GM15510 (cell line): ENCODE data around the gene BFSP2.

ENCODE experiments used
- POLR2A ChIP-seq: IDR thresholded peaks from 3 replicates; pipeline ENCODE4 v1.6.1; 2011; ENCODE audit warnings: borderline replicate concordance; ENCODE audit not compliant: insufficient read length; ENCODE audit errors: extremely low read depth

BFSP2 gene

DNA sequence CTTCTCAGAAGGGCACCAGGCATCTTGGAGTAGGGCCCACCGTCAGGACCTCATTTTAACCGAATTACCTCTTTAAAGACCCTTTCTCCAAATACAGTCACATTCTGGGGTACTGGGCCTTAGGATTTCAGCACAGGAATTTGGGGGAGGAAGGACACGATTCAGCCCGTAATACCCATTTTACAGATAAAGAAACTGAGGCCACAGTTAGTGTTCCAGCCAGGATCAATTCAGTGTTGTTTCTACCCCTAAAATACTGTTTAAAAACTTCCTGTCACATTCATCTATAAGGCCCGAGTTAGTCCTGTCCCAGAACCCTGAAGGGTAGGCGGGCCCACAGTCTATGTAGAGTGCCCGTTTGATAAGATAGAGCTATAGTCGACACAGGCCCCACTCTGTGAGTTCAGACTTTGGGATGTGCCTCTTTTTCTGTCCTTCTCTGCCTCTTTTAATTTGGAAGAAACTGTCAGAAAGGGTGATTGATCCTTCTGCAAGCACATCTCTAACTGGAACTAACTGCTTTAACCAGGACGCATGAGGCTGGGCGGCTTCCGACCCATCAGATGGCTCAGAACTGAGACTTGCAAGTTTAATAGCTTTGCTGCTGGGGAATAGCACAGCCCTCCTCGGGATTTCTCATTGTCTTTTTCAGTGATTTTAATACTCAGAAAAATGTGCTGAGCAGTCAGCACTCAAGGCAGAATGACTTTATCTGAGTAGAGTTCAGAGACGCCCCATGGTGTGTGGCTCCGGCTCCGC lies 19.5 kb downstream of the BFSP2 start:
- no peak for TF ChIP-seq POLR2A

GRCh38 chr3:133424937-133425869 lies 25.3 kb downstream of the BFSP2 start:
- peak; percentile 21 for TF ChIP-seq POLR2A

DNA sequence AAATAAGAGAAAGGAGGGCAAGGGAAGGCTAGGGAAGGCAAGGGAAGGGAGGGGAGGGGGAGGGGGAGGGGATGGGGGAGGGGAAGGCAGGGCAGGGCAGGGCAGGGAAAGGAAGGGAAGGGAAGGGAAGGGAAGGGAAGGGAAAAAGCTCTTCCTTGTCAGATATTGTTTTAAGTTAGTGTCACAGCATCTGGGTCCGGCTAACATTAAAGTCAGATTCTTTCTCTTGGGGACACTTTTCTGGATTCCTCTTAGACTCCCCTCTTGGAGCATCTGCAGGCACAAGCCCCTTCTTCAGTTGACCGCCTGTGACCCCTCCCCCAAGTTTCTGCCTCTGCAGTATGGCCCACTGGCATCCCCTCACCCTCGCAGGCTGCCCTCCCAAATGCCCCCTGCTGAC lies 26.0 kb downstream of the BFSP2 start:
- TF ChIP-seq POLR2A: no peak

GRCh38 chr3:133426721-133427120 lies 26.9 kb downstream of the BFSP2 start:
- TF ChIP-seq POLR2A: no peak

DNA sequence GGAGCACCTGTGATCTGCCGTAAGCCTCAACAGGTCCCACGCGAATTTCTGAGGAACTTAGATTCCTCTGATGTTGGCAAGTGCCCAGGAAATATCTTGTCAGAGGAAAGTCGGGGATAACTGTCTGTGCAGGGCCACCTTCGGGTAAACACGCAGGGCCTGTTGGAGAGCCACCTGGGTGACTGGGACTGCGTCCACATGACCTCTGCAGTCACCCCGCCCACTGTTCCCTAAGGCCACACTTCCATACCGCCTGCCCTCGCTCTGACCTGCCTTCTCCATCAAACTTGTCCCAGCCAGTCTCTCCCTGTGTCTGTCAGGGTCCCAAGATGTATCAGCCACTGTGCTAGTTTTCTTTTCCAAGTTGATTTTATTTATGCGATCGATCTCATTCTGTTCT lies 28.7 kb downstream of the BFSP2 start:
- no peak for TF ChIP-seq POLR2A

DNA sequence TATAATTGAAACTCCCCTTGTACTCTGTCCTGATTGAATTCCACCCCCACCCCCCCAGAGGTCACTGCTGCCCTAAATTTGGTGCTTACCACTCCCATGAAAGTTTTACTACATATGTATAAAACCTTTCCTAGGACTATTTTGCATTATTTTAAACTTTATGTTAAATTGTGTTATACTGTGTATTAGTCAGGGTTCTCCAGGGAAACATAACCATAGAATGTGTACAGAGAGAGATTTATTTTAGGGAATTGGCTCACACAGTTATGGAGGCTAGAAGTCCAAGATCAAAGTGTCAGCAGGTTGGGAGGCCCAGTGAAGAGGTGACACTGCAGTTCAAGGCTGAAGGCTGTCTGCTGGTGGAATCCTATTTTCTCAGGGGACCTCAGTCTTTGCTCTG lies 29.2 kb downstream of the BFSP2 start:
- TF ChIP-seq POLR2A: no peak

DNA sequence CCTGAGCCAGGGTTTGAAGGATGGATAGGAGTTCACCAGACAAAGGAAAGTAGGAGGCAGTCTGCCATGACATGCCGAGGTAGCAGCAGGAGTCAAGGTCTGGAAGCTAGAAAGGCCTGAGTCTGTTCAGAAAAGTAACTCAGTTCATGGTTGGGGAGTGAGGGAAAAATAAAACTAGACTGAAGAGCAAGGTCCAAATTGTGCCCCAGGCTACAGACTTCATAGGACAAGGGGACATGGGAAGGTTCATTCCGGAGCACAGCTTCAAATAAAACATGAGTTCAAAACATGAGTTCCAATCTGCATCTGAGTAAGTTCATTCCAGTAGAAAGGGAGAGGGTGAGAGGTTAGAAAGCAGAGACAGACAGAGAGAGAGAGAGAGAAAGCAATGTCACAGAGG lies 39.7 kb downstream of the BFSP2 start:
- no peak for TF ChIP-seq POLR2A

DNA sequence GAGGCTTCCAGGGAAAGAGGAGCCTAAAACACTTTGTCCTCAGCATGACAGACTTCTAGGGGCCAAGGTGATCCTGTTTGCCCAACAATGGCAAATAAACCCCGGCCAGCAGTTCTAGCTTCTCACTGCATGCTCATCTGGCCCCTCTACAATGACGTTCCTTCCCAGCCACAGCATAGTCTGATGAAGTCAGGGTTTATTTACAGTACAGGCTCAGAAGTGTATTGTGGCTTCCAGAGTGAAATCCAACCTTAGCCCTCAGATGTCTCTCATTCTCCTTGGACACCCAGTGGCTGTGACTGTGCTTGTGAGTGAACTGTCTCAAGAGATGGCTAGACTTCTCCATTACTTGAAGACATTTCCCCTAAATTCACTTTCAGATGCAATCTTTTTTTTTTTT lies 40.8 kb downstream of the BFSP2 start:
- TF ChIP-seq POLR2A: no peak

GRCh38 chr3:133441867-133442270 lies 42.0 kb downstream of the BFSP2 start:
- no peak for TF ChIP-seq POLR2A

DNA sequence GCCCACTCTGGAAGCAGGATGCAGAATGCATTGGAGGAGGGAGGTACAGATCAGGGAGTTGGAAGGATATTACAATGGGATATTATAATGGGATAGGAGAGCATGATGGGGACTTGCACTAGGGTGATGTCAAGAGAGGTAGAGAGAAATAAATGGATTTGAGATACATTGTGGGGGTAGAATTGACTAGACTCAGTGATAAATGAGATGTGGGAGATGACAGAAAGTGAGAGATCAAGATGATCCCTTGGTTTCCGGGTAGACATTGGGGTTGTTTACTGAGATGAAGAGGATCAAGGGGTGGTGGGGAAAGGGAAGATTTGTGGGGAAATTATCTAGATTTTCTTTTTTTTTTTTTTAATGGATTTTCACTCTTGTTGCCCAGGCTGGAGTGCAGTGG lies 42.7 kb downstream of the BFSP2 start:
- TF ChIP-seq POLR2A: no peak

GRCh38 chr3:133443649-133444422 lies 44.0 kb downstream of the BFSP2 start:
- no peak for TF ChIP-seq POLR2A

- TF ChIP-seq POLR2A: no peak
Observed at GRCh38 chr3:133444423-133444774, 44.5 kb downstream of the BFSP2 start.

GRCh38 chr3:133445108-133445507 lies 45.3 kb downstream of the BFSP2 start:
- TF ChIP-seq POLR2A: no peak

DNA sequence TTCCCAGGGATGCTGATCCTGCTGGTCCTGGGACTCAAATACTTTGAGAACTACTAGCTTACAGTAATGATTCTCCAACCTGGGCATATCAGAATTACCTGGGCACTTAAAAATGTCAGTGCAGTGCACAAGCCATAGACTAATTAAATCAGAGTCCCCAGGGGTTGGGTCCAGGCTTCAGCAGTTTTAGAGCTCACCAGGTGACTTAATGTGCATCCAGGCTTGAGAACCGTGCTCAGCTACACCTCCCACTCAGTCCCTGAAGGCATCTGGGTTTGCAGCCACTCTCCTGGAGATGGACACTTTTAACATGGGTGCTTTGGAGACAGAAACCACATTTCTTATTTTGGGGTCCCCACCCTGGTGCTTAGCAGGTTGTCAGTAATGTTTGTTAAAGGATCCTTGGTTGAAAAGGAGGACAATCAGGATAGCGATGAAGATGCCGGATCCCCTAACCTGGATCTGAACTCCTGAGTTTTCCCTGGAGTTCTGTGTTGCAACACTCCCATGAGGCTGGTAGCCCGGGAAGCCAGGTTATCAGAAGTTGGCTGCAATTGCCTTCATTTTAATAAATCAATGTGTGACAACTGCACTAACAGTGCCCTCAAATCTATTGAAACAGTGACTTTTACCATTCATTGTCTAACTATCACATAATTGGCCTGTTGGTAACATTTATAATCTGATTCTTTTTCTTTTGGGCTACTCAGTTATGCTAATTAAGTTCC lies 48.1 kb downstream of the BFSP2 start:
- TF ChIP-seq POLR2A: no peak

DNA sequence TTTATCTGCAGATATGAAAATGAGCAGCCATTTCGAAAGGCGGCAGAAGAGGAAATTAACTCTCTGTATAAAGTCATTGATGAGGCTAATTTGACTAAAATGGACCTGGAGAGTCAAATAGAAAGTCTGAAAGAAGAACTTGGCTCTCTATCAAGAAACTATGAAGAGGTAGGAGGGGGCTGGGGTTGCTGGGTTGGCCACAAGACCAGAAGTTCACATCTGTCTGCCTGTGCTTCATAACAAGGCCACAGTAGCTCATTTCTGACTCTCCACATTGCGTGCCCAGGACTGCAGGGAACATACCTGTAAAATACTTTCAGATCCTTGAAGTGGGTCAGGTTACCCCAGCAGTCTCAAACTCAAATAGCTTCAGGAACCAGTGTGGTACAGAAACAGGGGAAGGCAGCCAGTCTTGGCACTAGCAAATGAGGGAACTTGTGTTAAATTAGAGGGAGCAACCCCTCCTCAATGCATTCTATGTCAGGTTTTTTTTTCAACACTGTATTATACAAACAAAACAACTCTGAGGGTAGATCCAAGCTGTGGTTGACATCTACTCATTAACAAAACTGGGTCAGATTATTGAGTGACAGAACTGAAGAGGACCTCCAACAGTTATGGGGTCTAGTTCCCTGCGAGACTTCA lies 48.7 kb downstream of the BFSP2 start:
- peak; percentile 32 for TF ChIP-seq POLR2A

DNA sequence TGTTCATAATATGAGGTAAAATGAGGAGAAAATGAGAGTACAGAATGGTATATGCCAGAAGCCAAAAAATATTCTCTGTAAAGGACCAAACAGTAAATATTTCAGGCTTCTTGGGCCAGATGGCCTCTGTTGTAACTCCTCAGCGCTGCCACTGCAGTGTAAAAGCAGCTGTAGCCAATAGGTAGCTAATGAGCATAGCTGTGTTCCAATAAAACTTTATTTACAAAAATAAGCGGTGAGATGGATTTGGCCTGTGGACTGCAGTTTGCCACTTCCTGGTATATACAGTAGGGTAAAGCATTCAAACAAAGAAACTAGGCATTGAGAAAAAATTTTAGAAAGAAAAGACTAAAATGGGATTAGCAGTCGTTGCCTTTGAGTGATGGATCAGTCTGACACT lies 51.5 kb downstream of the BFSP2 start:
- no peak for TF ChIP-seq POLR2A
